AG20443 (cell line): Measurements from ENCODE around the gene DMXL1.

Experiments used
- DNase-seq: peaks from one replicate; pipeline ENCODE4 v3.0.0; 2012; ENCODE audit warnings: low spot score, mixed read lengths

DMXL1 gene, protein sequence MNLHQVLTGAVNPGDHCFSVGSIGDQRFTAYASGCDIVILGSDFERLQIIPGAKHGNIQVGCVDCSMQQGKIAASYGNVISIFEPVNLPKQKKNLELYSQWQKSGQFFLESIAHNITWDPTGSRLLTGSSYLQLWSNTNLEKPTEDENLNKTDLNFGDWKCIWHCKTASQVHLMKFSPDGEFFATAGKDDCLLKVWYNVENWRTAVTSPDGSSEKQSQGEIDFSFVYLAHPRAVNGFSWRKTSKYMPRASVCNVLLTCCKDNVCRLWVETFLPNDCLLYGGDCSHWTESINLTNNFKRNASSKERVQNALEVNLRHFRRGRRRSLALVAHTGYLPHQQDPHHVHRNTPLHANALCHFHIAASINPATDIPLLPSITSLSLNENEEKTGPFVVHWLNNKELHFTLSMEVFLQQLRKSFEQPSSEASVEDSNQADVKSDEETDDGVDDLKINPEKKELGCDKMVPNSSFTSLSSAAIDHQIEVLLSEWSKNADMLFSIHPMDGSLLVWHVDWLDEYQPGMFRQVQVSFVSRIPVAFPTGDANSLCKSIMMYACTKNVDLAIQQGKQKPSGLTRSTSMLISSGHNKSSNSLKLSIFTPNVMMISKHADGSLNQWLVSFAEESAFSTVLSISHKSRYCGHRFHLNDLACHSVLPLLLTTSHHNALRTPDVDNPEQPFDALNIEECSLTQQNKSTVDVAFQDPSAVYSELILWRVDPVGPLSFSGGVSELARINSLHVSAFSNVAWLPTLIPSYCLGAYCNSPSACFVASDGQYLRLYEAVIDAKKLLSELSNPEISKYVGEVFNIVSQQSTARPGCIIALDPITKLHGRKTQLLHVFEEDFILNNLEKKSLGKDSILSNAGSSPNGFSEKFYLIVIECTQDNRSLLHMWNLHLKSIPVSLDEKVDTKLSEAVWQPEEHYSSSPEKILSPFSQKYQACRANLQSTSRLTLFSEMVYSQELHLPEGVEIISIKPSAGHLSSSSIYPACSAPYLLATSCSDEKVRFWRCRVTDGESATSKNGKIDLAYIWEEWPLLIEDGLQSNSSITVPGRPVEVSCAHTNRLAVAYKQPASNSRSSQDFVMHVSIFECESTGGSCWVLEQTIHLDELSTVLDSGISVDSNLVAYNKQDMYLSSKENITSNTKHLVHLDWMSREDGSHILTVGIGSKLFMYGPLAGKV (N-terminal part only)

DNA sequence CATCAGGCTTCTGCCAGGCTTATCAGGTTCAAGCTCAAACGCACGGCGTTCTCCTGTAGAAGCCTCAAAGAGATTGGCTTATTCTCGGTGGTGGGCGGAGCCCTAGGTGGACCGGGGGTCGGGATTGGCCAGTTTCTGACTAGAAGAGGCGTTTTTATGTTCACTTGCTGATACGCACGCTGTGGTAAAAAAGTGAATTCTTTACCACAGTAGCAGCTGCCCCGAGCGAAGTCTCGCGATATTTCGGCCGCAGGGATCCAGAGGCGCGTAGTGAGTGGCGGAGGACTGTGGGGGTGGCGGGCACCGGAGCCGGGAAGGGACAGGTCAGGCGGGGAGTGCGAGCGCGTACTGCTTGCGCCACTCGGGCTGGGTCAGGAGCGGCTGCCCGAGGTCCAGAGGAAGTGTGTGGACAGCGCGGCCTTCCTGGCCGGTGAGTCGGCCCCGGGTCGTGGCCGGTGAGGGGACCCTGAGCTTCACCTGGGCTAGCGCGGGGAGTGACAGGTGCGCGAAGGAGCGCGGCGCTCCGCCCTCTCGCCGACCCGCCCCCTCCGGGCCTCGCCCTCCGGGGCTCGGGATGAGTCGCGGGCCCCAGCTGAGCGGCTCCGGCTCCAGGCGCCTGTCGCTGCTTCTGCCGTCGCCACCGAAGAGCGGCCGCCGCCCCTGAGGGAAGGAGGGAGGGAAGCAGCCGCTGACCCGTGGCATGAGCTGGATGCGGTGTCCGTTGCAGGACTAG, at the start of gene DMXL1:
TSS of gene DMXL1 (plus strand) at position 260 of the 733 bp plus-strand sequence. CDS start 483 bp downstream, outside the sequence.
- DNase-seq, result peak; percentile 94

DNA sequence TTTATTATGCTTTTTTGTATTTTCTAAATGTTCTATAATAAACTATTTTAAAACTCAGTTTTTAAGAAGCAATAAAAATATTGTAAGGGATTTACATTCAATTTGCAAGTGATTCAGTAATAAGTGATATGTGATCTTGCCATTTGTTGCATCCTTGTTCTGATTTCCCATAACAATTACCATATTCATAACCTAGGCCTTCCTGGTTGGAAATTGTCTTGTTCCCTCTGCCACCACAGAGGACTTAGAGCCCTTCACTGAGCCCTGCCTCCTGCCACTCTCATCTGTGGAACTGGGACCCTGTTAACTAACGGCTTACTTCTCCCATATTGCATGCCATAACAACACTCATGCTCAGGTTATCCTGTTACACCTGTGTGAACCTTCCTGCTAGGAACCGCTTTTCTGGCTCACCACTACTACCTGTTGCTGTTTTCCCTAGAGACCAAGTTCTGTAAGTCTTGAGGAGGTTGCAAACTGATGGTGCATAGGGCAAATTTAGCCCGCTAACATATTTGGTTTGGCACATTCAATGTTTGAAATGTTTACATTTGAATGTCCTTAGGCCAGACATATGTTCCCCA, 49.6 kb upstream of the DMXL1 start:
- no peak for DNase-seq

DNA sequence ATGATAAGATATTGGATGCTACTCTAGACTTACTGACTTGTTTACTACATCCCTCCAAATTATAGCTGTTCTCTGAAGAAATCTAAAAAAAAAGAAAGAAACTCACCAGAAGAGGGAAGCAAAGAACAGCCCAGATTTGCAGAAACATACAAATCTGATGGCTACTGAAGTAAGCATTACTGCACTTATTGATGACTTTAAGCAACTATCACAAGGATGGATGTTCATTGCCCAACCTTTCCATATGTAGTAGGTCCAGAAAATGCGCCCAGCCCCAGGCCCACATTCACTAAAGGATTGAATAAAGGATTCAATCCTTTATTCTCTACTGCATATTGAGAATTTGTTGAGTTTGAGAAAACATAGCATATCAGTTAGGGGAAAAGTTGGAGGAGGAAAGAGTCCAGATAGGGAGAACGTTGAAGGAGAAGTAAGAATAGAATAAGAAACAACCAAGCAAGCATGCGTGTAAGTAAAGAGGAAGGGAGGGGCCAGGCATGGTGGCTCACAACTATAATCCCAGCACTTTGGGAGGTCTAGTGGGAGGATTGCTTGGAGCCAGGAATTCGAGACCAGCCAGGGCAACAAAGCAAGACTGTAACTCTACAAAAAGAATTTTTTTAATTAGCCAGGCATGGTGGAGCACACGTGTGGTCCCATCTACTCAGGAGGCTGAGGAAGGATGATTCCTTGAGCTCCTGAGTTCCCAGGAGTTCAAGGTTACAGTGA, 48.7 kb upstream of the DMXL1 start:
- DNase-seq, result peak; percentile 57

DNA sequence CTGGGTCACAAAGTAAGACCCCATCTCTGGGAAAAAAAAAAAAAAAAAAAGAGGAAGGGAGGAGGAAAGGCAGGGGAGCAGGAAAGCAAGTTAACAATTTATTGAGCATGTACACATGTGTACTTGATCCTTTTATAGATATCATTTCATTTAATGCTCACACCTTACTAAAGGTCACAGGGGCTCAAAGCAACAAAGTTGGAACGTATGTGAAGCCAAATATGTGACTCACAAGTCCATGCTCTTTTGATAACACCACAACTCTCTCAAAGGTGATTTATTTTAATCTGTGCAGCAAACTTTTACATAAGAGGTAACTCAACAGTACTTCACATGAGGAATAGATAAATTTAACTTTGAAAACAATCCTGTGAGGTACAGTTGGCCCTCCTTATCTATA, 48.1 kb upstream of the DMXL1 start:
- DNase-seq, result no peak

DNA sequence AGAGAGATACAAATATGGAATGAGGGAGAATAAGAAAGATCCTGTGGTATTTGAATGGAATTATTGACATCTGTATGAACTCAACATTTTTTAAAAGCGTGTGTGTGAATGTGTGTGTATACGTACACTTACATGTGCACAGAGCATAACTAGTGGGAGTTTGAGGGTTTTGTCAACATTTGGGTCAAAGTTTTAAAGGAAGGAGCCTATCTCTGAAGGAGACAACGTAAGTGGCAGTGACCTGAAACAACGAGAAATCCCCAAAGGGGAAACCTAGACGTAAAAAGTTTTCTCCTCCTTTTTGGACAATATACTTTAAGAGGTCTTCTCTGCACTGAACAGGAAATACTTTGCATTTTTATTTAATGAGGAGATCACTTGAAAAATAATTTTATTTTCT, 42.3 kb upstream of the DMXL1 start:
- no peak for DNase-seq

DNA sequence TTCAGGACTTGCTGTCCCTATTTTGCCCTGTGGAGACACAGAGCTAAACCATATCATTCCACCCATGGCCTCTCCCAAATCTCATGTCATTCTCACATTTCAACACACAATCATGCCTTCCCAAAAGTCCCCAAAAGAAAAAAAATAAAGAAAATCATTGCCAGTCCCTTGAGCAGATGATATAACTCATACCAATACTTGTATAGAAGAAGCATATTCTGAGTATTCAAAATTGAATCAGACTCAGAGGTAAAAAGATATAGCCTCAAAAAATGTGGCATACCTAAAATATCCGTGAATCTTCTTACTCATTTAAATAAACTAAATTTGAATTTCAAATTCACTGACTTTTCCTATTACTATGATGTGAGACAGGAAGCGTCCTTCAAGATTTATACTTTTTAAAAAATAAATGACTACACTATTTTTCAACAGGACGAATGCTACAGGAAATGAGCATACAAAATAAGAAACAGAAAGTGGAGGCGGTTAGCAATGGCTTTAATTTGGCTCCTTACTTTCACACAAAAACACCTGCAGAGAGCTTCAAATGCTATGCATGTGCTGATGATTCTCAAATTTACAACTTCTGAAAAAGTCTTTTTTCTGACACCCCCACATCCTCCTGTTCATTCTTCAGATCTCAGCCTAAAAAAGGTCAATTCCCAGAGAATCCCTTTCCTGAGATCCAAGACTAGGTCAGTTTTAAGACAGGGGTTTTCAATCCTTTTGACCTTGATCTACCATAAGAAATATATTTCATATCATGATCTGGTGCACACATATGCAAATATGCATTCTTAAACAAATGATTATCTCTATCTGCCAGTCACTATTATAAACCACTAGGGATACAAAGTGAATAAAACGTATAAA, 39.6 kb upstream of the DMXL1 start:
- DNase-seq, result no peak

DNA sequence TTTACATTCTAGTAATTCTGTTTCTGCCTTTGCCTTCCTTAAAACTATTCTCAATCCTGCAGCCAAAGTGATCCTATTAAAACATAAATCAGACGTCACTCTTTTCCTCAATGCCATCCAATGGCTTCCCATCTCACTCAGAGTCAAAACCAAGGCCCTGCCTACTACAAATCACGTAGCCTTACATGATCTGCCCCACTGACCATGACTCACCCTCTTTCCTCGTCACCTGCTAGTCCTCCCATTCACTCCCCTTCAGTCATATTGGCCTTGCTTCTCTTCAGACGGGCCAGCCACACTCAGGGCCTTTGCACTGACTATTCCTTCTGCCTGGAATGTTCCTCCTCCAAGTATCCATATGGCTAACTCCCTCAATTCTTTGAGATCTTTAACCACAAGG, 39.0 kb upstream of the DMXL1 start:
- no peak for DNase-seq

DNA sequence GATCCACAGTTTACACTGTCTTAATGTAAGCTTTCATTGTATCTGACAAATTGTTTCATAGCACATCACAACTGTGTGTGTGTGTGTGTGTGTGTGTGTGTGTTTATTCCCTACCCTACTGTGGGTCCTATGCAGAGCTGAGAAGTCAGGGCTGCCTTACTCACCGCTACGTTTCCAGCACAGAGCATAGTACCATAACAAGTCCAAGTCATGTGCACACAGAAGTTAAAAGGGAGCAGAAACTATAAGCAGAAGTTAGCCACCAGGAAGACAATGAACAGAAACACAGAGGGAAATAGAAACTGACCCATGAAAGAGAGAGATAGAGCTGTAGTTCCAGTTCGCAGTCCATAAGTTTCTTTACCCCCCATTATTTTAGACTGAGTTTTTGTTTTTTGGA, 38.2 kb upstream of the DMXL1 start:
- DNase-seq, result no peak

DNA sequence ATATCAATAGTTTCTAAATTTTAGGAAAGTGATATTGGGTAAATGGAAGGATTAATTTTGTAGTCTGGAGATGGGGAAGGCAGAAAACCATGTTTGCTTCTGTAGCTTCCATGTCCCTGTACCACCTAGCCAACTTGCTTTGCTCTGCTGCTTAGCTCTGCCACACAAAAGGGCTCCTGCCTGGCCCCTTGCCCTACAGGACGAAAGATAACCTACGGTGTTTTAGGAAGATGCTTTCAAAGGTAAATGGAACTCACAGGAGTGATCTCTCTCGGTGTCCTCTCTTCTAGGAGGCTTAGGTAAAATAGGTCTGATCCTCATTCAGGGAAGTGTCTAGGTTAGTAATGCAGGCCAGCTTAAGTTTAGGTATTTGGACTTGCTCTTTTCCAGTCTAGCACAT, 37.8 kb upstream of the DMXL1 start:
- DNase-seq, result no peak

DNA sequence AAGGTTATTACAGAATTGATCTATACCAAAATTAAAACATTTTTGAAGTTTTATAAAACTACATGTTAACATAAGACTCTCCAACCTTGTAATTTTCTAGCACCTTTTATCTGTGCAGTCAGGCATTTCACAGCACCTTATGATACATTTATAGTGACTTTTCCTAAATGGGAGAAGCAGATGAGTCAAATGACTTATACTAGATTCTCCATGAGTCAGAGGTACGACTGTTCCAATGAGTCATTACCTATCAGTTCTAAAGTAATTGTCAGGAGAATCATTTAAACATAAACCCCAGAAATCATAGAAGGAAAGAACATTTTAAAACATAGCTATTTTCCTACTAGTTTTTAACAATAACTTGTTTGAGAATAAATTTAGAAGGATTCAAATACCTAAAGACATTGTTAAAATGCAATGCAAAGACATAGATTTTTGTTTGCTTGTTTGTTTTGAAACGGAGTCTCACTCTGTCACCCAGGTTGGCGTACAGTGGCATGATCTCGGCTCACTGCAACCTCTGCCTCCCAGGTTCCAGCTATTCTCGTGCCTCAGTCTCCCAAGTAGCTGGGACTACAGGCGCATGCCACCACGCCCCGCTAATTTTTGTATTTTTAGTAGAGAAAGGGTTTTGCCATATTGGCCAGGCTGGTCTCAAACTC, 34.7 kb upstream of the DMXL1 start:
- peak; percentile 63 for DNase-seq

DNA sequence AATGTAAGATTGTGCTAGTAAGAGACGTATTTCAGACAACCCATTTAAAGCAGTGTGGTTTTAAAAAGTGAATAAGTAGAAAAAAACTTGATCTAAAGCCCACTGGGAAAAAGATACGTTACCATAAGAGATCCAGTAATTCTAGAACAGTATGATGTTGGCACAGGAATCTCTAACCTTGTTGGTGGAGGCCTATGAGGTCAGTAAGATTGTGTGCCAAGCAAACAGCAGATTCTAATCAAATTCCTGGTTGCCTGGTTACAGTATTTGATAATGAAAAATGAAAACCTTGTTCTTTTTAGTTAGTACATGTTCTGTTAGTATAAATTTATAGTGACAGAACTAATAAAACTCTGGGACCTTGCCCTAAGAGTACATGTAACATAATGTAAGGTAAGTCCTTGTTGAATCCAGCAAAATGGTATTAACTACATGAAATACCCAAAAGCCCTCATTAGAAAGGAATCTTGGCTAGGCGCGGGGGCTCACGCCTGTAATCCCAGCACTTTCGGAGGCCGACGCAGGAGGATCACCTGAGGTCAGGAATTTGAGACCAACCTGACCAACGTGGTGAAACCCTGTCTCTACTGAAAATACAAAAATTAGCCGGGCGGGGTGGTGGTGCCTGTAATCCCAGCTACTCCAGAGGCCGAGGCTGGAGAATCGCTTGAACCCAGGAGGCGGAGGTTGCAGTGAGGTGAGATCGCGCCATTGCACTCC, 33.2 kb upstream of the DMXL1 start:
- DNase-seq, result peak; percentile 20

DNA sequence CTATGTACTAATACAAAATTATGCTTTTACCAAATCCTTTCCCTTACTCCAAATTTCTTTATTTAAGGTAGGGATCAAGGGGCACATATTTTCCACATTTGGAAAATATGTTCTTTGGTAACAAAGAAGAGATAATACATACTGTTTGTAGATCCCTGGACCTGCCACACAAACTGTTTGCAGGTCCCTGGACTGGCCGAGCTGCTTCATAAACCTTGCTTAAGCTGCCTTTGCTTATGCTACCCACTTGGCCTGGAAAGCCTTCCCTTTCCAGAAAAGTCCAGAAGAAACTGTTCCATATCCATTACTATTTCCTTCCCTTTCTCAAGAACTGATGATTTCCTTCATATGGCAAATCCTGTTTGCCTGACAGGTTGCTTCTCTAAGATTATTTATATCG, 22.6 kb upstream of the DMXL1 start:
- DNase-seq, result no peak

DNA sequence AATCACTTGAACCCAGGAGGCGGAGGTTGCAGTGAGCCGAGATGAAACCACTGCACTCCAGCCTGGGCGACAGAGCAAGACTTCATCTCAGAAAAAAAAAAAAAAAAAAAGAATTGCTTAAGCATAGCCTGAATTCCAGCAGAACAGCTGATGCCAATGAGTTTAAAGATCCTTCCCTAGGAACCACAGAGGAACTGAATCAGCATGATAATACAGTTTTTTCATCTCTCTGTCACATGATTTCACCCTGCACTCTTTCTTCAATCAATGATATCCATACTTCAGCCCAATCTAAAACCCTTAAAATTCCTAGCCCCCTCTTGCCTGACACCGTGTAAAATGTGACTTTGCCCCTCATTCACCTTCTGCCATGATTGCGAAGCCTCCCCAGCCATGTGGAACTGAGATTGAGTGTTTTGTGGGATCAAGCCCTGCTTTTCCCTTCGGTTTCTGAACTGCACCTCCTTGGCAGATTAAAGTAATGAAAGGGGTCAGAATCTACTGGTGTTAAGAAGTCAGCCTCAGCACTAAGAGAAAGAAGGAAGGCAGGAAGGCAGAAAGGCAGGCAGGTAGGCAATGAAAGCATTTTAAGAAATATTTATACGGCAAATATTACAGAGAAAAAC, 20.9 kb upstream of the DMXL1 start:
- peak; percentile 78 for DNase-seq

DNA sequence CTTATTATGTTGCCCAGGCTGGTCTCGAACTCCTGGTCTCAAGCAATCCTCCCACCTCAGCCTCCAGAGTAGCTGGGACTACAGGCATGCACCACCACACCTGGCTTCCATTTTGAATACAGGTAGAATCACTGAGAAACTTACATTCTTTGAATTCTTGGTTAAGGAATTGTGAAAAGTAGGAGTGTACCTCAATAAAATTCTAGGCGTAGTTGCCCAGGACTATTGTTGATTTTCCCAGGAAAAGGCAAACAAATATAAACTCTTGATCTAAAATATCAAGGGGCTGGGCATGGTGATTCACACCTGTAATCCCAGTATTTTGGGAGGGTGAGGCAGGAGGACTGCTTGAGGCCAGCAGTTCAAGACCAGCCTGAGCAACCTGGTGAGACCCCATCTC, 16.8 kb upstream of the DMXL1 start:
- no peak for DNase-seq

DNA sequence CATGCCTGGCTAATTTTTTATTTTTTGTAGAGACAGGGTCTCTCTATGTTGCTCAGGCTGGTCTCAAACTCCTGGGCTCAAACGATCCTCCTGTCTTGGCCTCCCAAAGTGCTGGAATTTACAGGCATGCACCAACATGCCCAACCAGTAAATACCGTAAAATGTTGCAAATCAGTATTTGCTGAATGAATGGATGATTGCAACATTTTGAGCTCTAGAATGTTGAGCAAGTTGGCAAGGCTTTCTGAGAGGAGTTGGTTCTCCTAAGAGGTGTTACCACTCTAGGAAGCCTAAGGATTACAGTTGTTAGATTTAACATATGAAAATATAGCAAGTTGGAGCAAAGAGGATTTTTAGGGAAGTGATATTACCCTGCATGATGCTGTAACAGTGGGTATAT, 15.6 kb upstream of the DMXL1 start:
- DNase-seq, result no peak

DNA sequence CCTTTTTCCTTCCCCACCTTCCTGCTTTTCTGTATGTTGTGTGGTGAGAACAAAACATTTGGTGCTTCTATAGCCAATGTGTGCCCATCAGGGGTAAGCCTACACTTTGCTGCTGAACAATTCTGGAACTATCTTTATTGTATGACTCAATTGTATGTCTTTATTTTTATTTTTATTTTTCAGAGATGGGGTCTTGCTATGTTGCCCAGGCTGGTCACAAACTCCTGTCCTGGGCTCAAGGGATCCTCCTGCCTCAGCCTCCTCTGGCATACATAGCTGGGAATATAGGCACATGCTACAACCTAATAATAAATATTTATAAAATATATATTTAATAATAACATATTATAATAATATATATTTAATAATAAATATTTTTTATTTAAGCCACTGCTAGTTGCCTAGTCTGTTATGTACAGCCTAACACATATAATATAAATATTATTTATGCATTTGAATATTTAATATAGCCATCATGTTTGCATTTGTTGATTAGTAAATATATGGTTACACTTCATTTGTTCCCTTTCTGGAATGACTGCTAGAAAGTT, 11.8 kb upstream of the DMXL1 start:
- no peak for DNase-seq

DNA sequence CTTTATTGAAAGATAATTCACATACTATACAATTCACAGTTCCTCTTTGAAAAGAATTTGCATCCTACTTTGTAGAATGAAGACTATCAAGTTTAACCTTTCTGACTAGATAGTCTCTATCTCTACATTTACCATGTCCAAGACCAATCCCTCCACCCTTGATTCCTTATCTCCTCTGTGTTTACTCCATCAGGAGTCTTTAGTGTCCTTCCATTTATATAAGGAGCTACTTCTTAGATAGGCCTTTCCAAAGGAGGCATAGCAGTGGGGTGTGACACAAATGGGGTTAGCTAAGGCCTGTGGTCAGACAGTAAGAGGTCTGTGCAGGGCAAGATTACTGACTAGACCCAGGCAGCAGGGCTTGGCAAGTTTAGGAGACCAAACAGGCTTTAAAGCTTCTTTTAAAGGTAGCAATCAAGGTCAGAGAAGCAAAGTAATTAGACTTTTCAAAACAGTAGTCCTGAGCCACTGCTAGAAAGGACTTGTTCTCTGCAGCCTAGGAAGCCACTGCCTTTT, 11.1 kb upstream of the DMXL1 start:
- DNase-seq, result no peak
